Measurements from ENCODE around the gene TMED6.

The TMED6 gene

GRCh38 chr16:69350536-69351133 lies 951 bp downstream of the TMED6 start:
- no peak for DNase-seq

DNA sequence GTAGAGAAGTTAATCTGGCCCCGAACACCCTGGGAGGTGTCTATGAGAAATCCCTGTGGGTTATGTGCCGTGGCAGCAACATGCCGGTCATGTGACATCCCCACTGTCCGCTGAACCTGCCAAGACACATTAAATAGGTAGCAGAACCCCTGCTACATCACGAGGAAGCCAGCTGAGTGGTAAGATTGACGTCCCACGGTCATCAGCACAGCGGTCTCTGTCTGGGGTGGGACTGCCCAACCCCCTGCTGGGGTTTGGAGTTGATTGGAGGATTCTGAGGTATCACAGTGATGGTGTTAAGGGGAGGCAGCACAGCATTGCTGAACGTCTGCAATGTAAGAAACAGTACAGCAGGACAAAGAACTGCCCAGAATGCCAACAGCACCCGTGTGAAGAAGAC lies 2.0 kb downstream of the TMED6 start:
- DNase-seq: no peak

- no peak for DNase-seq
Measured at GRCh38 chr16:69348222-69348621, 3.4 kb downstream of the TMED6 start.

DNA sequence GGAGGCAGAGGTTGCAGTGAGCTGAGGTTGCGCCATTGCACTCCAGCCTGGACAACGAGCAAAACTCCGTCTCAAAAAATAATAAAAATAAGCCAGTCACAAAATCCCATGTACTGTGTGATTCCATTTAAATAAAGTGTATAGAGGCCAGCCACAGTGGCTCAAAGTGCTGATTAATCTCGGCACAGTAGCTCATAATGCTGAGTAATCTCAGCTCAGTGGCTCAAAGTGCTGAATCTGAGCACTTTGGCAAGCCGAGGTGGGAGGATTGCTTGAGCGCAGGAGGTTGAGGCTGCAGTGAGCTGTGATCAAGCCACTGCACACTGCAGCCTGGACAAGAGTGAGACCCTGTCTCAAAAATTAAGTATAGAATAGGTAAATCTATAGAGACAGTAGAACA lies 4.9 kb downstream of the TMED6 start:
- no peak for DNase-seq

GRCh38 chr16:69345923-69346322 lies 5.7 kb downstream of the TMED6 start:
- peak; percentile 30 for DNase-seq

GRCh38 chr16:69344171-69344570 lies 7.4 kb downstream of the TMED6 start:
- no peak for DNase-seq

DNA sequence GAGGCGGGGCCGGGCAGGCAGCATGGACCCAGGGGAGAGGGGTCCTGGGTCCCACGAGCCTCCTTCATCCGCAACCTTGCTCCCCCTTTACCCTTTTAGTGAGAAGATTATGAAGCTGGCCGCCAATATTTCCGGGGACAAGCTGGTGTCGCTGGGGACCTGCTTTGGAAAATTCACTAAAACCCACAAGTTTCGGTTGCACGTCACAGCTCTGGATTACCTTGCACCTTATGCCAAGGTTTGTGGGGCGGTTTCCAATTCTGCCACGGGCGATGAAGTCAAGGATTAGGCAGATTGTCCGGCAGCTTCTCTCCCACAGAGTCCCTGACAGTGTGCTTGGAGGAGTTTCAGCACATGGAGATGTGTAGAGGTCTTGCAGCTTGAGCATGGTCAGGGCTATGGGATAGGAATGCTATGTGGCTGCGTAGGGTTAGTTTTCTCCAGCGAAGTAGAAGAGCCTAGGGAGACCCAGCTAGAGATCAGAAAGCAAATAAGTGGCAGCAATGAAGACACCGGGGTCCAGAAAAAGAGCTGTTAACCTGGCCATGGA lies 11.4 kb downstream of the TMED6 start:
- DNase-seq: no peak

GRCh38 chr16:69339289-69340094 lies 12.1 kb downstream of the TMED6 start, which contains the start of the genes COG8 and NIP7:
Gene COG8 (minus strand): TSS chr16:69339564. CDS start chr16:69339552, 12 bp downstream.
Gene NIP7 (plus strand): TSS chr16:69339772. CDS start chr16:69339830, 58 bp downstream.
- DNase-seq: peak; percentile 96

GRCh38 chr16:69338557-69339288 lies 12.9 kb downstream of the TMED6 start:
- no peak for DNase-seq

- DNase-seq: no peak
Measured at GRCh38 chr16:69334696-69335095, 16.9 kb downstream of the TMED6 start.

GRCh38 chr16:69330286-69331109 lies 21.1 kb downstream of the TMED6 start, which contains the start of gene PDF:
Gene PDF (minus strand): TSS chr16:69330588. CDS start chr16:69330570, 18 bp downstream.
- peak; percentile 83 for DNase-seq

- DNase-seq: no peak
Measured at GRCh38 chr16:69329369-69330285, 22.0 kb downstream of the TMED6 start.

- no peak for DNase-seq
Measured at GRCh38 chr16:69328854-69329316, 22.7 kb downstream of the TMED6 start.

GRCh38 chr16:69327585-69328310 lies 23.8 kb downstream of the TMED6 start:
- DNase-seq: no peak

GRCh38 chr16:69326172-69326873 lies 25.3 kb downstream of the TMED6 start:
- no peak for DNase-seq

GRCh38 chr16:69325784-69326171 lies 25.8 kb downstream of the TMED6 start:
- no peak for DNase-seq

GRCh38 chr16:69324585-69325253 lies 26.9 kb downstream of the TMED6 start:
- DNase-seq: no peak

GRCh38 chr16:69324013-69324531 lies 27.5 kb downstream of the TMED6 start:
- DNase-seq: no peak

DNA sequence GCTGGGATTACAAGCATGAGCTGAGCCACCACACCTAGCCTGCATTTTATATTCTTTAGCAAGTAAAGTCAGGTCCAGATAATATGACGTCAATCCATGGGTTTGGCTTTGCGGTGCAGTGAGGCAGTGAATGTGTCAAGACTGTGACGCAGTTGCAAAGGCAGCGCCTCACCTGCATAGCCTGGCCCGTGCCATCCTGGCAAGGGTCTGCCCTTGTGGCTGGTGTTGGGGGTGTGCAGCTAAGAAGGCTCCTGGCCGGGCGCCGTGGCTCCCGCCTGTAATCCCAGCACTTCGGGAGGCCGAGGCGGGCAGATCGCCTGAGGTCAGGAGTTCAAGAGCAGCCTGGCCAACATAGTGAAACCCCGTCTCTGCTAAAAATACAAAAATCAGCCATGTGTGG lies 28.2 kb downstream of the TMED6 start:
- no peak for DNase-seq

Data from CD4-positive, alpha-beta T cell treated with Interleukin-4 for 4 hours (primary cell).